Measurements from ENCODE around the gene CCDC195.

Gene CCDC195

GRCh38 chr2:224722250-224722649, 6.1 kb upstream of the CCDC195 start:
- Mint-ChIP-seq H3K4me3 (no peak overlapping the region), H3K4me1 (no peaks in the 10 kb centered on the region), H3K36me3 (ENCODE audit: low read depth) (no peaks in the 10 kb centered on the region), H3K27me3 (peaks cover 2% of the 10 kb centered on the region), H3K27ac (no peak overlapping the region), H3K9me3 (peaks cover 9% of the 10 kb centered on the region)
- DNase-seq = no peak
- no peak for ATAC-seq

- DNase-seq = no peak
- no peak overlapping the region for H3K27ac Mint-ChIP-seq
Observed at GRCh38 chr2:224716921-224717320, 756 bp upstream of the CCDC195 start.

GRCh38 chr2:224711859-224712665, 4.1 kb downstream of the CCDC195 start:
- Mint-ChIP-seq H3K4me1 (no peaks in the 10 kb centered on the region), H3K36me3 (ENCODE audit: low read depth) (no peaks in the 10 kb centered on the region), H3K9me3 (peaks cover 4% of the 10 kb centered on the region), H3K27me3 (peaks cover 9% of the 10 kb centered on the region), H3K4me3 (no peak overlapping the region), H3K27ac (no peak overlapping the region)
- no peak for ATAC-seq
- no peak for DNase-seq

More at GRCh38 chr2:224716921-224717320, 756 bp upstream of the CCDC195 start:
- ATAC-seq = no peak
- H3K4me3 Mint-ChIP-seq = no peak overlapping the region
- no peaks in the 10 kb centered on the region for H3K36me3 Mint-ChIP-seq (ENCODE audit: low read depth)
- no peaks in the 10 kb centered on the region for H3K4me1 Mint-ChIP-seq
- no peaks in the 10 kb centered on the region for H3K27me3 Mint-ChIP-seq
- peaks cover 4% of the 10 kb centered on the region for H3K9me3 Mint-ChIP-seq

- peaks cover 9% of the 10 kb centered on the region for H3K27me3 Mint-ChIP-seq
- no peak overlapping the region for H3K27ac Mint-ChIP-seq
- no peaks in the 10 kb centered on the region for H3K36me3 Mint-ChIP-seq (ENCODE audit: low read depth)
- no peak for DNase-seq
- no peak for ATAC-seq
- H3K4me1 Mint-ChIP-seq = no peaks in the 10 kb centered on the region
- peaks cover 4% of the 10 kb centered on the region for H3K9me3 Mint-ChIP-seq
- H3K4me3 Mint-ChIP-seq = no peak overlapping the region
Observed at GRCh38 chr2:224711381-224711780, 4.8 kb downstream of the CCDC195 start.

- ATAC-seq = no peak
- H3K4me3 Mint-ChIP-seq = no peak overlapping the region
- H3K36me3 Mint-ChIP-seq (ENCODE audit: low read depth) = no peaks in the 10 kb centered on the region
- no peaks in the 10 kb centered on the region for H3K4me1 Mint-ChIP-seq
- H3K9me3 Mint-ChIP-seq = peaks cover 4% of the 10 kb centered on the region
- no peak for DNase-seq
- no peak overlapping the region for H3K27ac Mint-ChIP-seq
- peaks cover 11% of the 10 kb centered on the region for H3K27me3 Mint-ChIP-seq
Observed at GRCh38 chr2:224709301-224709700, 6.9 kb downstream of the CCDC195 start.

GRCh38 chr2:224694502-224694901, 21.7 kb downstream of the CCDC195 start:
- DNase-seq = no peak
- Mint-ChIP-seq H3K36me3 (ENCODE audit: low read depth) (no peaks in the 10 kb centered on the region), H3K9me3 (no peaks in the 10 kb centered on the region), H3K27me3 (no peaks in the 10 kb centered on the region), H3K27ac (no peak overlapping the region), H3K4me1 (no peaks in the 10 kb centered on the region), H3K4me3 (no peak overlapping the region)
- ATAC-seq = no peak

GRCh38 chr2:224691563-224691962, 24.6 kb downstream of the CCDC195 start:
- H3K4me3 Mint-ChIP-seq = no peak overlapping the region
- ATAC-seq (no peak), DNase-seq (no peak)
- H3K4me1 Mint-ChIP-seq = no peaks in the 10 kb centered on the region
- H3K36me3 Mint-ChIP-seq (ENCODE audit: low read depth) = no peaks in the 10 kb centered on the region
- H3K27me3 Mint-ChIP-seq = no peaks in the 10 kb centered on the region
- no peak overlapping the region for H3K27ac Mint-ChIP-seq
- H3K9me3 Mint-ChIP-seq = no peaks in the 10 kb centered on the region

GRCh38 chr2:224690868-224691267, 25.3 kb downstream of the CCDC195 start:
- no peak for ATAC-seq
- Mint-ChIP-seq H3K4me3 (no peak overlapping the region), H3K36me3 (ENCODE audit: low read depth) (no peaks in the 10 kb centered on the region), H3K9me3 (no peaks in the 10 kb centered on the region), H3K27me3 (no peaks in the 10 kb centered on the region), H3K4me1 (no peaks in the 10 kb centered on the region), H3K27ac (no peak overlapping the region)
- no peak for DNase-seq

- H3K4me1 Mint-ChIP-seq = no peaks in the 10 kb centered on the region
- no peak overlapping the region for H3K4me3 Mint-ChIP-seq
- H3K36me3 Mint-ChIP-seq (ENCODE audit: low read depth) = no peaks in the 10 kb centered on the region
- H3K27ac Mint-ChIP-seq = no peak overlapping the region
- DNase-seq (no peak), ATAC-seq (no peak)
- H3K27me3 Mint-ChIP-seq = no peaks in the 10 kb centered on the region
- H3K9me3 Mint-ChIP-seq = no peaks in the 10 kb centered on the region
Observed at GRCh38 chr2:224689539-224689938, 26.6 kb downstream of the CCDC195 start.

- Mint-ChIP-seq H3K27me3 (no peaks in the 10 kb centered on the region), H3K4me3 (no peak overlapping the region), H3K27ac (no peak overlapping the region), H3K4me1 (no peaks in the 10 kb centered on the region), H3K9me3 (no peaks in the 10 kb centered on the region), H3K36me3 (ENCODE audit: low read depth) (no peaks in the 10 kb centered on the region)
- no peak for ATAC-seq
- no peak for DNase-seq
Observed at GRCh38 chr2:224688997-224689396, 27.2 kb downstream of the CCDC195 start.

- Mint-ChIP-seq H3K4me1 (no peaks in the 10 kb centered on the region), H3K36me3 (ENCODE audit: low read depth) (no peaks in the 10 kb centered on the region), H3K27me3 (peaks cover 2% of the 10 kb centered on the region), H3K4me3 (no peak overlapping the region), H3K9me3 (no peaks in the 10 kb centered on the region), H3K27ac (no peak overlapping the region)
- DNase-seq = no peak
- no peak for ATAC-seq
Observed at GRCh38 chr2:224687156-224687555, 29.0 kb downstream of the CCDC195 start.

- Mint-ChIP-seq H3K4me1 (no peaks in the 10 kb centered on the region), H3K27me3 (peaks cover 2% of the 10 kb centered on the region), H3K4me3 (no peak overlapping the region), H3K36me3 (ENCODE audit: low read depth) (no peaks in the 10 kb centered on the region), H3K27ac (no peak overlapping the region), H3K9me3 (no peaks in the 10 kb centered on the region)
- ATAC-seq (no peak), DNase-seq (no peak)
Observed at GRCh38 chr2:224685121-224685520, 31.0 kb downstream of the CCDC195 start.

- DNase-seq = no peak
- peaks cover 2% of the 10 kb centered on the region for H3K27me3 Mint-ChIP-seq
Observed at GRCh38 chr2:224682134-224682533, 34.0 kb downstream of the CCDC195 start.

GRCh38 chr2:224671731-224672130, 44.4 kb downstream of the CCDC195 start:
- Mint-ChIP-seq H3K4me3 (no peak overlapping the region), H3K36me3 (ENCODE audit: low read depth) (no peaks in the 10 kb centered on the region), H3K27me3 (peaks cover 3% of the 10 kb centered on the region), H3K27ac (no peak overlapping the region), H3K4me1 (peaks cover 5% of the 10 kb centered on the region), H3K9me3 (no peaks in the 10 kb centered on the region)
- ATAC-seq (no peak), DNase-seq (no peak)

More at GRCh38 chr2:224682134-224682533, 34.0 kb downstream of the CCDC195 start:
- Mint-ChIP-seq H3K36me3 (ENCODE audit: low read depth) (no peaks in the 10 kb centered on the region), H3K9me3 (no peaks in the 10 kb centered on the region), H3K4me3 (no peak overlapping the region), H3K4me1 (no peaks in the 10 kb centered on the region), H3K27ac (no peak overlapping the region)
- no peak for ATAC-seq

GRCh38 chr2:224670203-224670602, 46.0 kb downstream of the CCDC195 start:
- no peak for DNase-seq
- H3K9me3 Mint-ChIP-seq = no peaks in the 10 kb centered on the region
- no peak overlapping the region for H3K4me3 Mint-ChIP-seq
- H3K36me3 Mint-ChIP-seq (ENCODE audit: low read depth) = no peaks in the 10 kb centered on the region
- no peak for ATAC-seq
- H3K27ac Mint-ChIP-seq = no peak overlapping the region
- peaks cover 5% of the 10 kb centered on the region for H3K4me1 Mint-ChIP-seq
- H3K27me3 Mint-ChIP-seq = peaks cover 3% of the 10 kb centered on the region
